BE2C (cell line): ENCODE data around the gene NXPE4.
"Not testable (repeated sequence)": the region's sequence is repeated elsewhere in the genome, so short reads cannot be mapped to it uniquely, and the experiment has no call there.

Experiments used
- DNase-seq: peaks from one replicate; pipeline ENCODE4 v3.0.0-alpha.2; 2020
- H3K27me3 ChIP-seq: fragments of 250-450 bp; sonication (Bioruptor Pico); 2 replicates; pipeline ENCODE4 v1.5.1; 2020; ENCODE audit warnings: mild to moderate bottlenecking
- H3K36me3 ChIP-seq: fragments of 250-450 bp; sonication (Bioruptor Pico); 2 replicates; pipeline ENCODE4 v1.5.1; 2020; ENCODE audit warnings: mild to moderate bottlenecking
- H3K4me1 ChIP-seq: fragments of 250-450 bp; sonication (Bioruptor Pico); 2 replicates; pipeline ENCODE4 v1.5.1; 2020
- H3K4me3 ChIP-seq: 2 replicates; pipeline ENCODE4 v1.5.1; 2011; ENCODE audit warnings: low read depth, low read length
- H3K9me3 ChIP-seq: fragments of 250-450 bp; sonication (Bioruptor Pico); 2 replicates; pipeline ENCODE4 v1.5.1; 2020
- TF ChIP-seq, protein P1 (sequence below): IDR thresholded peaks from 2 replicates; pipeline ENCODE4 v1.5.1; 2012; ENCODE audit warnings: mild to moderate bottlenecking, low read depth, low read length

The NXPE4 gene

DNA sequence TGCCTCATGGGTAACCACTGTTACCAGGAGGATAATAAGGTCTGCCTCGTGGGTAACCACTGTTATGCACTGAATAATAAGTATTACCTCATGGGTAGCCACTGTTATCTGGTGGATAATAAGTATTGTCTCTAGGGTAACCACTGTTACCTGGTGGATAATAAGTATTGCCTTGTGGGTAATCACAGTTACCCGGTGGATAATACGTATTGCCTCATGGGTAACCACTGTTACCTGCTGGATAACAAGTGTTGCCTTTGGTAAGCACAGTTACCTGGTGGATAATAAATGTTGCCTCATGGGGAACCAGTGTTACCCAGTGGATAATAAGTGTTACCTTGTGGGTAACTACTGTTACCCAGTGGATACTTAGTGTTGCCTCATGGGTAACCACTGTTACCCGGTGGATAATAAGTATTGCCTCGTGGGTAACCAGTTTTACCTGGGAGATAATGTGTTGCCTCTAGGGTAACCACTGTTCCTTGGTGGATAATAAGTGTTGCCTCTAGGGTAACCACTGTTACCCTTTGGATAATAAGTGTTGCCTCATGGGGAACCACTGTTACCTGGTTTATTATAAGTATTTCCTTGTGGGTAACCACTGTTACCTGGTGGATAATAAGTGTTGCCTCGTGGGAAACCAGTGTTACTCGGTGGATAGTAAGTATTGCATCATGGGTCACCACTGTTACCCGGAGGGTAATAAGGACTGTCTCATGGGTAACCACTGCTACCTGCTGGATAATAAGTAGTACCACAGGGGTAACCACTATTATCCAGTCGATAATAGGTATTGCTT is 10.6 kb upstream of the NXPE4 start:
- no peak overlapping the region for H3K4me3 ChIP-seq
- no peaks in the 10 kb centered on the region for H3K27me3 ChIP-seq
- H3K36me3 ChIP-seq = no peaks in the 10 kb centered on the region
- no peaks in the 10 kb centered on the region for H3K4me1 ChIP-seq
- TF ChIP-seq, protein P1, sequence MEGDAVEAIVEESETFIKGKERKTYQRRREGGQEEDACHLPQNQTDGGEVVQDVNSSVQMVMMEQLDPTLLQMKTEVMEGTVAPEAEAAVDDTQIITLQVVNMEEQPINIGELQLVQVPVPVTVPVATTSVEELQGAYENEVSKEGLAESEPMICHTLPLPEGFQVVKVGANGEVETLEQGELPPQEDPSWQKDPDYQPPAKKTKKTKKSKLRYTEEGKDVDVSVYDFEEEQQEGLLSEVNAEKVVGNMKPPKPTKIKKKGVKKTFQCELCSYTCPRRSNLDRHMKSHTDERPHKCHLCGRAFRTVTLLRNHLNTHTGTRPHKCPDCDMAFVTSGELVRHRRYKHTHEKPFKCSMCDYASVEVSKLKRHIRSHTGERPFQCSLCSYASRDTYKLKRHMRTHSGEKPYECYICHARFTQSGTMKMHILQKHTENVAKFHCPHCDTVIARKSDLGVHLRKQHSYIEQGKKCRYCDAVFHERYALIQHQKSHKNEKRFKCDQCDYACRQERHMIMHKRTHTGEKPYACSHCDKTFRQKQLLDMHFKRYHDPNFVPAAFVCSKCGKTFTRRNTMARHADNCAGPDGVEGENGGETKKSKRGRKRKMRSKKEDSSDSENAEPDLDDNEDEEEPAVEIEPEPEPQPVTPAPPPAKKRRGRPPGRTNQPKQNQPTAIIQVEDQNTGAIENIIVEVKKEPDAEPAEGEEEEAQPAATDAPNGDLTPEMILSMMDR = no peak
- no peak for DNase-seq
- peaks cover 5% of the 10 kb centered on the region; the same call in 1 of the 2 replicates for H3K9me3 ChIP-seq

DNA sequence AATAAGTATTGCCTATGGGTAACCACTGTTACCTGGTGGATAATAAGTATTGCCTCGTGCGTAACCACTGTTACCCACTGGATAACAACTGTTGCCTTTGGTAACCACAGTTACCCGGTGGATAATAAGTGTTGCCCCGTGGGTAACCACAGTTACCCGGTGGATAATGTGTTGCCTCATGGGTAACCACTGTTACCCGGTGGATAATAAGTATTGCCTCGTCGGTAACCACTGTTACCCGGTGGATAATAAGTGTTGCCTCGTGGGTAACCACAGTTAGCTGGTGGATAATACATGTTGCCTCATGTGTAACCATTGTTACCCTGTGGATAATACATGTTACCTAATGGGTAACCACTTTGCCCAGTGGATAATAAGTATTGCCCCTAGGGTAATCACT is 9.8 kb upstream of the NXPE4 start:
- Histone ChIP-seq H3K4me3 (no peak overlapping the region), H3K4me1 (no peaks in the 10 kb centered on the region), H3K36me3 (no peaks in the 10 kb centered on the region), H3K9me3 (0 out of 2 replicates have a peak, but pooled peaks cover 5% of the 10 kb centered on the region), H3K27me3 (no peaks in the 10 kb centered on the region)
- TF ChIP-seq, protein P1 = no peak
- DNase-seq = no peak

DNA sequence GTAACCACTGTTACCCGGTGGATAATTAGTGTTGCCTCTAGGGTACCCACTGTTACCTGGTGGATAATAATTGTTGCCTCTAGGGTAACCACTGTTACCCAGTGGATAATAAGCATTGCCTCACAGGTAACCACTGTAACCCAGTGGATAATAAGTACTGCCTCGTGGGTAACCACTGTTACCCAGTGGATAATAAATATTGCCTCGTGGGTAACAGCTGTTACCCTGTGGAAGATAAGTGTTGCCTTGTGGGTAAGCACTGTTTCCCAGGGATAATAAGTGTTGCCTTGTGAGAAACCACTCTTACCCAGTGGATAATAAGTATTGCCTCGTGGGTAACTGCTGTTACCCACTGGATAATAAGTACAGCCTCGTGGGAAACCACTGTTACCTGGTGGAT is 9.3 kb upstream of the NXPE4 start:
- no peak for DNase-seq
- H3K4me1 ChIP-seq = no peaks in the 10 kb centered on the region
- no peak overlapping the region for H3K4me3 ChIP-seq
- no peaks in the 10 kb centered on the region for H3K36me3 ChIP-seq
- TF ChIP-seq, protein P1 = no peak
- 0 out of 2 replicates have a peak, but pooled peaks cover 5% of the 10 kb centered on the region for H3K9me3 ChIP-seq
- H3K27me3 ChIP-seq = no peaks in the 10 kb centered on the region

DNA sequence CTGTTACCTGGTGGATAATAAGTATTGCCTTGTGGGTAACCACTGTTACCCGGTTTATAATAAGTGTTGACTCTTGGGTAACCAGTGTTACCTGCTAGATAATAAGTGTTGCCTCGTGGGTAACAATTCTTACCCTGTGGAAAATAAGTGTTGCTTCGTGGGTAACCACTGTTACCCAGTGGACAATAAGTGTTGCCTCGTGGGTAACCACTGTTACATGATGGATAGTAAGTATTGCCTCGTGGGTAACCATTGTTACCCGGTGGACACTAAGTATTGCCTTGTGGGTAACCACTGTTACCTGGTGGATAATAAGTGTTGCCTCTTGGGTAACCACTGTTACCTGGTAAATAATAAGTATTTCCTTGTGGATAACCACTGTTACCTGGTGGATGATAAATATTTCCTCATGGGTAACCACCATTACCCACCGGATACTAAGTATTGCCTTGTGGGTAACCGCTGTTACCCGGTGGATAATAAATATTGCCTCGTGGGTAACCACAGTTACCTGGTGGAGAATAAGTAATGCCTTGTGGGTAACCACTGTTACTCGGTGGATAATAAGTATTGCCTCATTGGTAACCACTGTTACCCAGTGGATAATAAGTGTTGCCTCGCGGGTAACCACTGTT is 8.7 kb upstream of the NXPE4 start:
- TF ChIP-seq, protein P1 = no peak
- Histone ChIP-seq H3K36me3 (no peaks in the 10 kb centered on the region), H3K9me3 (0 out of 2 replicates have a peak, but pooled peaks cover 5% of the 10 kb centered on the region), H3K4me3 (no peak overlapping the region), H3K27me3 (no peaks in the 10 kb centered on the region), H3K4me1 (no peaks in the 10 kb centered on the region)
- no peak for DNase-seq

DNA sequence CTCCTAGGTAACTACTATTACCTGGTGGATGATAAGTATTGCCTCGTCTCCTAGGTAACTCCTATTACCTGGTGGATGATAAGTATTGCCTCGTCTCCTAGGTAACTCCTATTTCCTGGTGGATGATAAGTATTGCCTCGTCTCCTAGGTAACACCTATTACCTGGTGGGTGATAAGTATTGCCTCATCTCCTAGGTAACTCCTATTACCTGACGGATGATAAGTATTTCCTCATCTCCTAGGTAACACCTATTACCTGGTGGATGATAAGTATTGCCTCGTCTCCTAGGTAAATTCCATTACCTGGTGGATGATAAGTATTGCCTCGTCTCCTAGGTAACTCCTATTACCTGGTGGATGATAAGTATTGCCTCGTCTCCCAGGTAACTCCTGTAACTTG is 7.6 kb upstream of the NXPE4 start:
- H3K27me3 ChIP-seq, H3K9me3 ChIP-seq, H3K4me1 ChIP-seq, DNase-seq, H3K36me3 ChIP-seq, H3K4me3 ChIP-seq: not testable (repeated sequence)

- DNase-seq = no peak
- H3K4me1 ChIP-seq = no peaks in the 10 kb centered on the region
Measured at GRCh38 chr11:114598461-114598860, 2.9 kb upstream of the NXPE4 start.

More at GRCh38 chr11:114598461-114598860, 2.9 kb upstream of the NXPE4 start:
- no peaks in the 10 kb centered on the region for H3K9me3 ChIP-seq
- TF ChIP-seq, protein P1 = no peak
- no peak overlapping the region for H3K4me3 ChIP-seq
- no peaks in the 10 kb centered on the region for H3K36me3 ChIP-seq
- no peaks in the 10 kb centered on the region for H3K27me3 ChIP-seq
